ENCODE data around the gene TBC1D14. TPM values are rescaled to one million over a fixed set of nuclear protein-coding genes. Genes with fewer than 3 reads are reported as not detected.
A peak's percentile ranks its signal among the peaks of the same experiment; 100 is the strongest.

TBC1D14 gene
- total and polyA plus RNA-seq, 11 donors, result 9.8 to 51.0 (median 34.3) TPM

- Histone ChIP-seq H3K4me3 (no peak overlapping the region), H3K36me3 (no peaks in the 10 kb centered on the region), H3K4me1 (peaks cover 0 to 31% (median 7%) of the 10 kb centered on the region in 12 donors), H3K9me3 (no peaks in the 10 kb centered on the region), H3K27ac (no peak overlapping the region), H3K27me3 (no peaks in the 10 kb centered on the region)
- intact Hi-C loops (cut with DNase I), result no loop called here
- TF ChIP-seq CTCF (IDR thresholded peaks at IDR 0.05) (no peak), POLR2A (IDR thresholded peaks at IDR 0.05) (no peak)
- DNase-seq, result no peak
- no peak for ATAC-seq
- WGBS, 4 donors, result 82 to 88% (median 85%) methylated on average over 11 to 13 of the region's 13 CpGs
These were observed 42.3 kb downstream of the TBC1D14 start for GRCh38 chr4:6951880-6952381.

- WGBS, 4 donors, result 30 to 45% (median 36%) methylated on average over 26 to 35 of the region's 35 CpGs
- H3K27ac ChIP-seq, result peak overlapping the region in 4 of 12 donors; percentile 13 to 46 (median 31)
- ATAC-seq (peak in 3 of 4 donors; percentile 89 to 92 (median 91)), DNase-seq (peak; percentile 80 to 91 (median 90))
- H3K27me3 ChIP-seq, result no peaks in the 10 kb centered on the region
- H3K4me1 ChIP-seq, result peaks cover 0 to 23% (median 7%) of the 10 kb centered on the region in 12 donors
- no peak for TF ChIP-seq CTCF (IDR thresholded peaks at IDR 0.05)
- no peak for TF ChIP-seq POLR2A (IDR thresholded peaks at IDR 0.05)
- intact Hi-C loops (cut with DNase I), result no loop called here
- H3K4me3 ChIP-seq, result peak overlapping the region in 10 of 12 donors; percentile 3 to 52 (median 34)
- no peaks in the 10 kb centered on the region for H3K9me3 ChIP-seq
- H3K36me3 ChIP-seq, result no peaks in the 10 kb centered on the region
These were observed 44.2 kb downstream of the TBC1D14 start for GRCh38 chr4:6953751-6954380.

- Histone ChIP-seq H3K27ac (no peak overlapping the region), H3K4me3 (no peak overlapping the region), H3K4me1 (peaks cover 0 to 23% (median 7%) of the 10 kb centered on the region in 12 donors), H3K27me3 (no peaks in the 10 kb centered on the region), H3K9me3 (no peaks in the 10 kb centered on the region), H3K36me3 (no peaks in the 10 kb centered on the region)
- TF ChIP-seq CTCF (IDR thresholded peaks at IDR 0.05) (no peak), POLR2A (IDR thresholded peaks at IDR 0.05) (no peak)
- DNase-seq (no peak), ATAC-seq (no peak)
- intact Hi-C loops (cut with DNase I), result no loop called here
- WGBS, 4 donors, result 94 to 95% (median 95%) methylated on average over 17 of the region's 17 CpGs
These were observed 45.8 kb downstream of the TBC1D14 start for GRCh38 chr4:6955261-6955911.

GRCh38 chr4:6956087-6956433 lies 46.4 kb downstream of the TBC1D14 start:
- no peak overlapping the region for H3K4me3 ChIP-seq
- no peaks in the 10 kb centered on the region for H3K36me3 ChIP-seq
- H3K9me3 ChIP-seq, result no peaks in the 10 kb centered on the region
- WGBS, 4 donors, result 93 to 99% (median 97%) methylated on average over 6 of the region's 6 CpGs
- DNase-seq, result no peak
- peaks cover 0 to 21% (median 7%) of the 10 kb centered on the region in 12 donors for H3K4me1 ChIP-seq
- intact Hi-C loops (cut with DNase I), result no loop called here
- ATAC-seq, result no peak
- TF ChIP-seq CTCF (IDR thresholded peaks at IDR 0.05) (no peak), POLR2A (IDR thresholded peaks at IDR 0.05) (no peak)
- no peak overlapping the region for H3K27ac ChIP-seq
- no peaks in the 10 kb centered on the region for H3K27me3 ChIP-seq

Data from heart left ventricle (tissue), 16 donors.